NCI-H2196 treated with DMSO at 0.1 percent for 48 hours (cell line): Measurements from ENCODE around the gene PREP.

ENCODE experiments used
- DNase-seq: peaks from one replicate; lab custom pipeline; 2025; ENCODE audit not compliant: unreplicated experiment; lab: John Stamatoyannopoulos, UW

The PREP gene

DNA sequence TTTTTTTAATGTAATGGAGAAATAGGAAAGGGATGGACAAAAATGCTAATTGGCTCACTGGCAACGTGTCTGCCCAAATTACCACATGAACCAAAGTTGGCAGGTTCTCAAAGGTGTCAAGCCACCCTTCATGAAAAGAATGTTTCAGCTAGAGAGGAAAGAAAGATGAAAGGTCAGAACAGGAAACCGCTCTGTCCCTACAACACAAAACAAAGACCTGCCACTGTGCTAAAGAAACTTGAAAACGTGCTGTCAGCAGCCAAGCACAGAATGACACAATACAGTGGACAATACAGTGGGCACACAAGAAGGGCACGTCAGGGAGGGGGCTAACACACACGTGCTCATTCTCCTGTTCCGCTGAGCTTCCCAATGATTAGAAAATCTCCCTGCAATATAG lies 4.9 kb downstream of the PREP start:
- DNase-seq, result no peak

DNA sequence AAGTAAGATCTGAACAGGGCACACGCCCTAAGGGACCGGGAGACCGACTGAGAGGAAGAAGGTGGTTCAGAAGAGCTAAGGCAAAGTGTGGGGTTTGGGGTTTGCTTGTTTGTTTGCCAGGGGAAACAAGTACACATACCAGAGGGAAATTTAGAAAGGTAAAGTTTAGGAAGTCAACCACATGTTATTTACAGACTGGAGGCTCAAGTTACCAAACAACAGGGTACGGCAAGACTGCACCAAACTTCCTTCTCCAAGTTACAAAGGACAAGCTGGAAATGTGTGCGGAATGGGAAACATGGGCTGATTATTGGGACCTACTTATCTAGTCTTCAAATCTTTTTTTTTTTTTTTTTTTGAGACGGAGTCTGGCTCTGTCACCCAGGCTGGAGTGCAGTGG lies 11.2 kb downstream of the PREP start:
- no peak for DNase-seq

DNA sequence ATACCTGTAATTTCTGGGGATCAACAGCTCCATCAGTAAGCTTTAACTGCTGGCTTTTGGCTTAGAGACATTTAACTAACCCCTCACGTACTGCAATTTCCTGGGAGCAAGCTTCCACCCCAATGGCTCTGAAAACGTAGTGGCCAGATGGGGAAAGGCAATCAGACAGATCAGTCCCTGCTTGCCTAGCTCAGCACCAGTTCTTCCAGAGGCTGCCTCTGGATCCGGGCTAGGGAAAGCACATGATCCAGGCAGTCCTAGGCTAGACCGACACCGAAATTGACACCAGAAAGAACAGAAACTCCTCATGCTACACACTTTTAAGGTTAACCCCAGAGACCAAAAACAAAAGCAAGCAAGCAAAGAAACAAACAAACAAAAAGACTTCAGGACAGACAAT lies 13.3 kb downstream of the PREP start:
- DNase-seq, result no peak

DNA sequence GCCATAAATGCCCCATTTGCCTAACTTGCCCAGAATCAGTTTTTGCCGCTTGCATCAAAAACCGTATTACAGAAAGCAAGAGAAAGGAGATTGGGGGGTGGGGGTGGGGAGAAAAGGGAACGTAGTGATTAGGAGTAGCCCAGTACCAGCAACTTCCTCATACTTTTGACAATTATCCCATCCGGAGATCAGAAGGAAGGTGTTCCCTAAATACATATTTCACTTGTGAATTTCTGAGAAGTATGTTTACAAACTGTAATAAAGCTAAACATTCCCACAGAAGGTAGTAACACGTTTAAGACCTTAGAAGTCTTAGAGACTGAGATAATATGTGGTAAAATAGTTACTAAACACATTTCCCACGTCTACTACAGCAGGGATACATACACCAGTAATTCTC lies 14.5 kb downstream of the PREP start:
- DNase-seq, result no peak

DNA sequence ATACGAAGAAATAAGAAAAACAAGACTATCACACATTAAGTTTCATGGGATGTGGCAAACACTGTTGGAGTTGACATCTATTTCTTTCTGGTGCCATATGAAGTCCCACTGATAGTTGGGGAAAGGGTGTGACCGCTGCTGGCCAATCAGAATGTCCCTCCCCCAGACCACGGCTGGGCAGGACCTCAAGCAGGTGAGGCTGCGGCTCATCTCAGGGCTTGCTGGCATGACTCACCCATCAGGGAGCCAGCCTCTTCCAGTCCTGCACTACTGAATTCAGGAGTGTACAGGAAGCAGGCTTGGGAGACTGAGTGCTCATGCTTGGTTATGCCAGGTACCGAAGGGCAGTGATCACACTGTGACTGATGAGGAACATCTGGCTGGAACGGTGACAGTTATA lies 18.9 kb downstream of the PREP start:
- DNase-seq, result no peak

DNA sequence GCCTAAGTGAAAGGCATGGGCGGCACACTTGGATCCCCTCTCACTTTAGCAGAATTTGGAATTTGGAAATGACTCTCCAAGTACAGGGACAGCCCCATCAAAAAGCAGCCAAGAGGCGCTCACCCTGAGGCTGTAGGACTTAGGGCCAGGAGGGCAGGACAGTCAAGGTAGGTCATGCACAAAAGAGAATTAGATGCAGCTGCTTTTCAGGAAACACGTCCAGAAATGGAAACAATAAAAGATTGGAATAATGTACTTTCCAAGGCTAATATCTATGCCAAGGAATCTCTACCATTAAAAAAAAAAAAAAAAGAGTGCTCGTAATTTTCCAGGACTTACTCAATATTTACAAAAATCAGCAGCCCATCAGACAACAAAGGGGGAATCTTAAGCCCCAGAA lies 19.9 kb downstream of the PREP start:
- DNase-seq, result no peak

DNA sequence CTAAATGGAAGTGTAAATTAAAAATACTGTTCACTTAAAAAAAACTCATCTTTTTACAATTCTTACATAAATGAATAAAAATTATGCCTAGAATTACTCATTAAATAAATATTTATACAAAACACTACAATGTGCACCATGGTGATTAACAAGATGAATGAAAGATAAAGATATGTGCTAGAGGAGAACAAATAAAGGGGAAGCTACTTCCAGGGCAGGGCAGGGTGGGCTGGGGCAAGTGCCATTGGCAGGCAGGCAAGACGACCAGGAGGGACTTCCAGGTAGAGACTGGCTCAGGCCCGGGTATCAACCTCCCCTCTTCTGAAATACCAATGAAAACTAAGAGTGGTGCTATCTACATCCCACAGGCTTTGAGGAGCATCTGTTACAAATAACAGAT lies 20.4 kb downstream of the PREP start:
- DNase-seq, result no peak

DNA sequence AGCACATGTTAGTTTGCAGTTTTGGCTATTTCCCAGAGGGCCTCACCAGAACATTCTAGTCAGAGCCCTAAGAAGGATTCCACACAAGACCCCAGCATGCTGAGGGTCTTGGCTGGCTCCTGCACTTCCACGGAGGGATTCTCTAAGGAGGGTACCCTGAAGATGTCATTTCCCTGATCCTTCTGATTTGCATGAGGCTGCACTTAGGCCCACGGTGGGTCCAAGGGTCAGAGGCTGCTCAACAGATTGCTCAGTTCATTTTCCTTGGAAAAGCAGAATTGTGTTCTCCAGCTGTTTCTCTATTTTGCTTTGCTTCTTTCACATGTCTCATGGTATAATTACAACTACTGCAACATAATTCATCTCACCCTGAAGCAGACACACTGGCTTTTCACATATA lies 22.2 kb downstream of the PREP start:
- DNase-seq, result no peak

DNA sequence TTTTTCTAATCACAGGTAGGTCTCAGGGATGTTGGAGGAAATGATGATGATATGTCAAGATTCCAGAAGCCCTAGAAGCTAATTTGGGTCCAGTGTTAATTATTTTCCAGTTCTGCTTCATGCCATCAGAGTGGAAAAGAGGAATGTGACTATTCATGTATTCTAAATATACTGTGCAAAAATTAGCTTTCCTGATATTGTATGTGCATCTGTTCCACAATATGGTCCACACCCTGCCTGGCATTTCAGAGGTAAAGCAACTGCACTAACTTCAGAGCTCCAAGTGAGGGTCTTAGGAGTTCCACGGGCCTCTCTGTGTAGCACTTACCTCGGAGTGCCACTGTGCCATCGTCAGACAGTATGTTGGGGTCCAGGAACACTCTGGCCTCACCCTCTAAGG lies 27.1 kb downstream of the PREP start:
- no peak for DNase-seq

DNA sequence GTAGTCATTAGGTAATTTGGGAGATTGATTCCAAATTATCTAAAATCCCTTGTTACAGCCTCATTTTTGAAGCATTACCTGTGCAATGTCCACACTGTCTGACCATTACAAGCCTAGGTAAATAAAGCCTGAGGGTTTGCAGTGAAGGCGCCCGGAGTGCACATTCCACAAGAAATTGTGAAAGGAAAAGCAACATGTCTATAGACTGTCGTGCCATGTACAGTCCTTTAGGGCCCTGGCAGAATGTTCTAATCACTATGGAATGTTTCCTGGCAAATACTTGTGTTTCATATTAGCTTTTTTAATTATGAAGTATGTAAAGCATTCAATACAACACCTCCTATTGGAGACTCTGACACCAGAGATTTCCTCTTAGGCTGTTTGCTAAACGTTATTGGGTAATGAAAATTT lies 28.9 kb downstream of the PREP start:
- DNase-seq, result no peak

DNA sequence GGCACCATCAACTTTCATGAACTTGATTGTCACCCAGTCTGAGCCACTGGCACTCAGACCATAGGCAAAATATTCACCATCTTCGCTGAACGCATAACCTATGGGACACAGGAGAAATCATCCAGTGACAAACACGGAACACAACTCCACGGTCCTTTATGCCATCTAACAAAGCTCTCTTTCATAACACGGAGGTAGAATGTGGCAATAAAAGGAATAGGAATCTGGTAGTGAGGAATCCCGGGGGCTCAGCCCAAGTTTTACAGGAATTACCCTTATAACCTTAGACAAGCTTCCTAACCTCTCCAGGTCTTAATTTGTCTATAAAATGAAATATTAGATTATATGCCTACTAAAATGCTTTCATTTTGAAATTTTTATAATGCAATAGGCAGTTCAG lies 29.4 kb downstream of the PREP start:
- DNase-seq, result no peak

DNA sequence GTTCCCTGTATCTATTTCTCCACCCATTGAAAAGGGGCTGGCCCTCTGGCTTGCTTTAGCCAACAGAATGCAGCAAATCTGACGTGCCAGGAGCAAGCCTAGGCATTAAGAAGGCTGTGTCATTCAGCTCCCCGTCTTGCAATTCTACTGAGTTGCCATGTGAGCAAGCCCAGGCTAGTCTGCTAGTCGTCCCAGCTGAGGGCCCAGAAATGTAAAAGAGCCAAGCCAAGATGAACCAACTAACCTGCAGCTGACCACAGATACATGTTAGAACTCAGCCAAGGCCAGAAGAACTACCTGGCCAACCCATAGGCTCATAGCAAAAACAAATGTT lies 30.1 kb downstream of the PREP start:
- DNase-seq, result no peak

DNA sequence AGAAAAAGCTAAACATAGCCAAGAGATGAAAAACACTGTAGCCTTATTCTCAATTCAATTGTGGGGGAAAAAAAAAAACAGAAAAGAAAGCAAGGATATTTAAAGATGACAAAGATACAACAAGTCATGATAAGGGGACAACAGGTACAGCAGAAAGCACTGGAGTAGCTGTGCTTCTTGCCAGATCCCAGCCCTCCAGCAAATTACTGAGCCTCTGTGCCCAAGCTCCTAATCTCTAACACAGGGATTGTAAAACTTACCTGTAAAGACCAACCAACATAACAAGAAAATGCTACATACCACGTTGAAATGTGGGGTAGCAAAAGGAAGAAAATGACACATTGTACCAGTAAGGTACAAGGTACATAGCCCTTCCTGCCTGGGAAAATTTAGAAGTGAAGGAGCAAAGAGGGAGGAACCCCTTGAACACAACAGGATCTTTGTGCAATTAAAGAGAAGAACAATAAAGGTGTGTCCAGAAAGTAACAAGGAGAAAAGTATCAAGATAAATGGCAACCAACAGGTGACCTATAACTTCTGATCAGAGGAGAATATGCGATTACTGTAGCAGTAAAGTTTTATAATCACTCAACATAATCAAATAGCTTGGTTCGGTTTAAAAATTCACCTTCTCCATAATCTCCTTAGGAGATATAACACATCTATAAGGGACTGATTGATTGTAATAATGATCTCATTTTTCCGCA lies 30.6 kb downstream of the PREP start:
- no peak for DNase-seq

DNA sequence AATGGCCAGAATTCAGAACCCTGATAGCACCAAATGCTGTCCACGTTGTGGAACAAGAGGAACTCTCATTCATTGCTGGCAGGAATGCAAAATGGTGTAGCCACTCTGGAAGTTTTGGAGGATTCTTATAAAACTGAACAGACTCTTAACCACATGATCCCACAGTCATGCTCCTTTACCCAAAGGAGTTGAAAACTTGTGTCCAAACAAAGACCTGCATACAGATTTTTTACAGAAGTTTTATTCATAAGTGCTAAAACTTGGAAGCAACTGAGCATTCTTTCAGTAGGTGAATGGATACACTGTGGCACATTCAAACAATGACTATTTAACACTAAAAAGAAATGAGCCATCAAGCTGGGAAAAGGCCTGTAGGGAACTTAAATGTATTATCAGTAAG lies 32.5 kb downstream of the PREP start:
- no peak for DNase-seq

DNA sequence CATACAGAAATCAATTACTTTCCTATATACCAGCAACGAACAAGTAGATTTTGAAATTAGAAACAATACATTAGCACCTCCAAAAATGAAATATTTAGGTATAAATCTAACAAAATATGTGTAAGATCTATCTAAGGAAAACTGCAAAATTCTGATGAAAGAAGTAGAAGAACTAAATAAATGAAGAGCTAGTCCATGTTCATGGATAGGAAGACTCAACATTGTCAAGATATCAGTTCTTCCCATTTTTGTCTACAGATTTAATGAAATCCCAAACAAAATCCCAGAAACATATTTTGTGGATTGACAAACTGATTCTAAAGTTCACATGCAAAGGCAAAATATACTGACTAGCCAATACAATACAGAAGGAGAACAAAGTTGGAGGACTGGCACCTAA lies 33.7 kb downstream of the PREP start:
- DNase-seq, result no peak

DNA sequence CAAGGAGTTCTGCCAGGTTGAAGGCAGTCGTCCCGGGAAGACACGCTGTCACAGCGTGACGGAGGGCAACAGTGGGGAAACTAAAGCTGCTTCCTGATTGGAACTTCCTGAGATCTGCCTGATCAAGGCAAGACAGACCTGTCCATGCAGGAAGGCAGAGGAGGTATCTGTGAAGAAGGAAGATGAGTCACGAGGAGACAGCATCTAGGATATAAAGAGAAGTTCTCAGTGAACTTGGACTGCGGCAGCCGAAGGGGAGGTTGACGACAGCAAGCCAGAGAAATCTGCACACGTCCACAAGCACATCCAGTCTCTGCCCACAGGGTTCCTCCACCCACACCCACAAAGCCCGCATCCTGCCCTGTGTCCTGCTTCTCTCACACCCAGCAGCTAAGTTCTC lies 38.6 kb downstream of the PREP start:
- DNase-seq, result no peak

DNA sequence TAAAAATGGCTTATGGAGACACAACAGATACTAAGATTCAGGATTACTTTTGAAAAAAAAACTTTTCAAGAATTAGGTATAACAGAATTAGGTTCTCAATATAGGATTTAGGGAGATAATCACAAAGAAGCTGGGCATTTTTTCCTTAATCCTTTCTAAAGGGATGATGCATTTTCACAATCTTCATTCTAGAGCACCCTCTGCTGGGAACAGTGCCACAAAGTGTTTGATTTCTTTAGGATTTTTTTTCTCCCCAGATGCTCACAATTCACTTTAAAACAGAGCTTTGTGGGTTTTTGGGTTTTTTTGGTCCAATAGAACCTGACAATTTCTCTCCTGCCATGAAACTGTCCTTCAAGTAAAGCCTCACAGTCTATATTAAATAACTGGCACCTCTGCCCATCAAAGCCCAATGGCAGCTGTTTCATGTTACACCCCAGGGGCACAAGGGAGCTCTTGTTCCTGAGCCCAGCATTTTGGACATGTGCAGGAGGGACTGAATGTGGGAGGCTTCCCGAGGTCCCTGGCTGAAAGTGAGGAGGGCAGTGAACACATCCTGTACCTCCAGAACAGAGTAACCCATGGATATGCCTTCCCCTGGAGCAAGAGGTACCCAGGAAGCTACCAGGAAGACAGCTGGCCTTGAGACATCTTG lies 39.7 kb downstream of the PREP start:
- peak; percentile 5 for DNase-seq

DNA sequence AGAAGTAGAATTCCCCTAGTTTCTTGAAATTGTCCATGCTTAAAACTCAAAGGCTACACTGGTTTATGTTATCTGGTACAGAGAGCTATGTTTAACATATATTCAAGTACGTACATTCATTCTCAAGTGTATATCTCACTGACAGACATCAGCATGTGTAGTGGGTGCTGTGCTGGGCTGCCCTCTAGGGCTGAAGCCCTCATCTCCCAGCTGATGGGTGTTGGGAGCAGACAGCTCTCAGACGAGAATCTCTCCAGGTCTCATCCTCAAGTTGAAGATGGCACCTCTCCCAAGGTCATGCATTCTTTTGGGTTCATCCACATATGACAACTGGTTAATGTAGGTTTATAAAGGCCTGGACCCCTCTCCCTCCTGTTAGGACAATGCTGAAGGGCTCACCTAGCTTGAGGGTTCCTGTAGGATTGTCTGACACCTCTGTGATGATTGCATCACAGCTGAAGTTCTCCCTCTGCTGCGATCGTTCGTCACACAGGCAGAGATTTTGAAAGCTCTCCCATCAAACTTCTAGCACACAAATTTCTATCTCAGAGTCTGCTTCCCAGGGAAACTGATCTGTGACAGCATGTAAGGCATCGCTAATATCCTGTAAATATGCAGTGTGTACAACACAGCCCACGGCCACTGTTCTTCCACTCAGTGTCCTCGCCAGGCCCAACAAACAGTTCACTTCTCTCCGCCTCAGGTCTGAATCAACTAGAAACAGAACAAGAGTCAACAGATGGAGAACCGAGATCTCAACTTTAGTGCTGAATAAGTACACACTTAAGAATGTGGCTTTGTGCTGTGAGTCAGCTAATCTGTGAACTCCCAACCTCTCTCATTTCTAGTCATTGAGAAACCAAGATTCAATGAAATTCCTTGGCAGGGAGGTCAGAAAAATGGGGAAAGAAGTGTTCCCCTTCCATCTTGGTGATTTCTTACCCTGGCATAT lies 43.2 kb downstream of the PREP start:
- no peak for DNase-seq

DNA sequence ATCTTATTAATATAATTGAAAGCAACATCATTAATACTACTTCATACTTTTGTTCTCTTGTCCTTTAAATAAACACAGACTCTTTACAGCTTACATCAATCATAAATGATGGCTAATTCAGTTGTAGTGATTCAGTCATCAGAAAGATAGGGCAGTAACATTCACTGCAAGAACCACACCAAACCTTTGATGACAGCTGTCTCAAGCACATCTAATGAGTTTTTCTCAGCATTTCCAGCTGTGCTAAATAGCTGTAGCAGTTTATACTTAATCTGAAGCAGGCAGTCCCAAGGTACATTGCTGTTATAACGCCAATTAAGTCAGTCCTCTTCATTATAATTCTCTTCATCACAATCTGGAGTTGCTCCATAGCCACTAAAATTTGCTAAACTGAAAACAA lies 45.7 kb downstream of the PREP start:
- no peak for DNase-seq

DNA sequence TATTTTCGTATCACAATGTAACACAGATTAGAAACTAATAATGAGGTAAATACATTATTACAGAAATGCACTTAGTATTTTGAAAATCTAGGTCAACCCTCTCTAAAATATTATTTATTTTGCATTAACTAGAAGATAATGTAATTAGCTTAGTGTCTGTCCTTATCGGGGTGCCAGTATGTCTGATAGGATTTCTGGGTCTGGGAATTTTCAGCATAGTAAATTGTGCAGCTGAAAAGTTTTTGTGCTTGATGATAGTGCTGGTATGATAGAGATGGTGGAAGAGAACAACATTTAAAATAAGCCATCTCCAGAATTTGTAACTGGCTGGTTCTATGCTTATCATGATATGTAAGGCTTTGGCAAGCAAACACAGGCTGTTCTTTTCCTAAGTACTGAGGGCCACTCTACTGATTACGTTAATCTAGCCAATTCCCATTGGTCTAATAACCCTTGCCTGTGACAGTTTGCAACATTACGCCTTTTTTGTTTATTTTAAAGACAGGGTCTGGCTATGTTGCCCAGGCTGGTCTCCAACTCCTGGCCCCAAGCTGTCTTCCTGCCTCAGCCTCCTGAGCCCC lies 50.8 kb downstream of the PREP start:
- no peak for DNase-seq

DNA sequence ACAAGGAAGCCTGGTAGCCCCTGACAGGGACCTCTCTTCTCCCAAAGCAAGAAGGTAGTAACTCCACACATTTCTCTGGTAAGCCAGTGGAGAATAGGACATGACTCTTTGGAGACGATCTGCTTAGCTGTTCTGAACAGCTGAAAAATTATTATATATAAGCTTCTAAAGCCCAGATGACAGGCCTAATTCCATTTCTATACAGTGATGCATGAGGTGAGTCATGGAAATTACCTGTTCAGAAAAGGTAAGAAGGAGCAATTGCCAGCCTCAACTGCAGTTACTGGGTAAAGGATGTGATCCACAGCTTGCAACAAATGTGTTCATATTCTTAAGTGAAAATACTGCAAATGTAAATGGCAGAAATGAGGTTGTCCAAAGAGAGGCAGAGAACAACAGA lies 54.0 kb downstream of the PREP start:
- DNase-seq, result no peak

DNA sequence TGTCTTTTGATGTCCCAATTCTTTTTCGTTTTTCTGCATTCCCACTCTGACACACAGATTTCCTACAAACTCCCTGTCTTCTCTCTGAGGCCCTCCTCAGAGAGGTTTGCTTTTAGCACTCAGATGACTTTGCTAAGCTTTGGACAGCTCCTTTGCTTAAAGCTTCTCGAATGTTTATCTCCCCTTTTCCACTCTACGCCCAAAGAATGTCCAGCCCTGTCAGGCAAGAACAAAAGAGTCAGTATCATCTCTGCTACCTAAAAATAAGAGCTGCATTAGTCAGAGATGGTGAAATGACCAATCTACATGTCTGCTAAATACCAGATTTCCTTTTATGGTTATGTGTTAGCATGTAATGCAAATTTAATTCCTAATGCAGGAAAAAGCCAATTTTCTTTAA lies 56.8 kb downstream of the PREP start:
- no peak for DNase-seq
